Liver (tissue), 9 donors: ENCODE measurements around the gene NRAS. TPM values are rescaled to one million over a fixed set of nuclear protein-coding genes. Genes with fewer than 3 reads are reported as not detected.

ENCODE experiments used
- DNase-seq: peaks from one replicate; pipeline ENCODE4 v3.0.0-alpha.2; 2017; ENCODE audit warnings: low spot score
- H3K27ac ChIP-seq, 2 donors: one replicate each; pipeline ENCODE4 v1.7.0; 2013; ENCODE audit warnings: inconsistent platforms in 2 of 2, low read length in 2 of 2, control low read depth in 1 of 2, low read depth in 1 of 2, mild to moderate bottlenecking in 1 of 2
- H3K27me3 ChIP-seq, 4 donors: one replicate each; pipeline versions ENCODE4 v1.6.1 to v1.7.0; 2013; ENCODE audit warnings: low read length in 3 of 4, inconsistent platforms in 1 of 4, mild to moderate bottlenecking in 1 of 4, moderate library complexity in 1 of 4; ENCODE audit not compliant: control insufficient read depth in 4 of 4, insufficient read depth in 4 of 4
- H3K36me3 ChIP-seq, 4 donors: one replicate each; pipeline versions ENCODE4 v1.6.1 to v1.7.0; 2013; ENCODE audit warnings: low read length in 3 of 4, mild to moderate bottlenecking in 3 of 4, low read depth in 1 of 4, moderate library complexity in 1 of 4; ENCODE audit not compliant: control insufficient read depth in 4 of 4, insufficient read depth in 3 of 4
- H3K4me1 ChIP-seq, 4 donors: one replicate each; pipeline versions ENCODE4 v1.6.1 to v1.7.0; 2013; ENCODE audit warnings: low read length in 3 of 4, mild to moderate bottlenecking in 3 of 4, moderate library complexity in 1 of 4; ENCODE audit not compliant: control insufficient read depth in 4 of 4, insufficient read depth in 4 of 4
- H3K4me3 ChIP-seq, 3 donors: one replicate each; pipeline versions ENCODE4 v1.6.1 to v1.7.0; 2013; ENCODE audit warnings: low read length in 3 of 3, control low read depth in 1 of 3, low read depth in 1 of 3, mild to moderate bottlenecking in 1 of 3
- H3K9ac ChIP-seq, 2 donors: one replicate each; pipeline ENCODE4 v1.7.0; 2013; ENCODE audit warnings: low read length in 2 of 2, mild to moderate bottlenecking in 2 of 2, moderate library complexity in 2 of 2, control low read depth in 1 of 2, low read depth in 1 of 2
- H3K9me3 ChIP-seq, 4 donors: one replicate each; pipeline versions ENCODE4 v1.6.1 to v1.7.0; 2013; ENCODE audit warnings: low read length in 3 of 4; ENCODE audit not compliant: control insufficient read depth in 4 of 4
- EGR1 ChIP-seq, 2 donors: IDR thresholded peaks; 2 replicates each; pipeline ENCODE4 v1.6.1; 2016 to 2018; ENCODE audit warnings: antibody characterized with exemption in 2 of 2, low read depth in 2 of 2
- FOXA1 ChIP-seq: IDR thresholded peaks from 2 replicates; pipeline ENCODE4 v1.6.1; 2016; ENCODE audit warnings: antibody characterized with exemption
- FOXA2 ChIP-seq: IDR thresholded peaks from 2 replicates; pipeline ENCODE4 v1.6.1; 2016; ENCODE audit warnings: antibody characterized with exemption
- GABPA ChIP-seq, 2 donors: IDR thresholded peaks in 1 of 2; conservative IDR thresholded peaks in 1 of 2; 2 replicates each; pipeline ENCODE4 v1.6.1; 2016; ENCODE audit warnings: antibody characterized with exemption in 2 of 2, mild to moderate bottlenecking in 1 of 2, moderate library complexity in 1 of 2
- HNF4A ChIP-seq, 2 donors: conservative IDR thresholded peaks; 2 replicates each; pipeline ENCODE4 v1.6.1; 2016; ENCODE audit warnings: antibody characterized with exemption in 2 of 2, mild to moderate bottlenecking in 2 of 2
- HNF4G ChIP-seq: IDR thresholded peaks from 2 replicates; pipeline ENCODE4 v1.6.1; 2016; ENCODE audit warnings: antibody characterized with exemption
- NR2F2 ChIP-seq: IDR thresholded peaks from 2 replicates; pipeline ENCODE4 v1.6.1; 2016; ENCODE audit warnings: antibody characterized with exemption
- RXRA ChIP-seq, 2 donors: IDR thresholded peaks; 2 replicates each; pipeline ENCODE4 v1.6.1; 2017 to 2018; ENCODE audit warnings: antibody characterized with exemption in 2 of 2, mild to moderate bottlenecking in 1 of 2
- SP1 ChIP-seq: IDR thresholded peaks from 2 replicates; pipeline ENCODE4 v1.6.1; 2018; ENCODE audit warnings: antibody characterized with exemption, mild to moderate bottlenecking
- TAF1 ChIP-seq: conservative IDR thresholded peaks from 2 replicates; pipeline ENCODE4 v1.6.1; 2016; ENCODE audit warnings: antibody characterized with exemption, mild to moderate bottlenecking
- YY1 ChIP-seq: IDR thresholded peaks from 2 replicates; pipeline ENCODE4 v1.6.1; 2016; ENCODE audit warnings: antibody characterized with exemption, mild to moderate bottlenecking
- WGBS: extraction: QIAGEN DNeasy Blood & Tissue Kit; methylation state at CpG from one replicate; pipeline ENCODE4 v1.1.7; 2013; 5-methylcytosine and 5-hydroxymethylcytosine counted together
- polyA plus RNA-seq, 2 donors: library from polyadenylated mRNA; stranded (reverse) in 1 of 2; unstranded in 1 of 2; fragments of 200-250 nt in 1 of 2; fragments of >200 nt in 1 of 2; fragmentation: Nextera tagmentation in 1 of 2; extraction: Ambion mirVana in 1 of 2; gene quantifications; one replicate each; pipeline versions ENCODE4 v1.2.1 to v1.2.3, GENCODE V29; 2013 to 2015
- total RNA-seq, 2 donors: library from RNA; depleted of rRNA; stranded (reverse); fragments of >200 nt; gene quantifications; one replicate each; pipeline ENCODE4 v1.2.3, GENCODE V29; 2014
- TF ChIP-seq, protein P1 (sequence below): IDR thresholded peaks from 2 replicates; pipeline ENCODE4 v1.6.1; 2016; ENCODE audit warnings: antibody characterized with exemption, mild to moderate bottlenecking
- TF ChIP-seq, protein P2 (sequence below): IDR thresholded peaks from 2 replicates; pipeline ENCODE4 v1.6.1; 2016; ENCODE audit warnings: antibody characterized with exemption
- TF ChIP-seq, protein P3 (sequence below): fragments of 150-350 bp; IDR thresholded peaks from 2 replicates; pipeline ENCODE4 v1.5.1; 2017; ENCODE audit warnings: improper control_type of control experiment, low read depth, low read length; ENCODE audit not compliant: missing input control
- donor health status: healthy.
- donor health status: healthy.
- donor health status: healthy.
- donor health status: healthy.
- donor health status: healthy.

NRAS gene
- total and polyA plus RNA-seq, 4 donors, result 6.7 to 36.0 (median 13.4) TPM

DNA sequence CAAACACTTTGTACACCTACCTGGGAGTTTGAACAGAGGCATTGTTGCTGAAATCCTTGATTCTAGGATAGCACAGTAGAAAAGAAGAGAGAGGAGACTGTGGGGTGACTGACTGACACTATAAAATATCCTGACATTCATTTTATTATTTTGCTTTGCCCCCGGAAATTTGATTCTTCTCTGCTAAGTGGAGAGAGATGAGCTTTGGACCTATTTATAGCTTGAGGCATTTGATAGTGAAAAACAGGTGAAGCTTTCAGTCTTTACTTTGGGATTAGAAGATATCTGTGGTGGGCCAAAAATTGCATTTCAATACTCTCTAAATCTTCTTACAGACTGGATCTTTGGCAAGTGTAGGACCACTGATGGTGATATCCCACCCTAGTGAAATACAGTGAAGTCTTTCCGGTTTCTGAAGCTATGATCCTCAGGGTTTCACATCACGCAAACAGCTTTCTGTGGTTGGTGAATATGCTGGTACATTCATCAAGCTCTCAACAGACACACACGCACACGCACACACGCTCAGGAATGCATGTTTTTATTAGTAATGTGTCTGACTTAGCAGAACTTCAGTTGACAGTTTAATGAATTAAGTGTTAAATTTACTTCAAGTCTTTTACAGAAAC is 21.0 kb downstream of the NRAS start, which contains the start of gene AMPD1:
TSS of gene AMPD1 (minus strand) at position 117 of the 629 bp plus-strand sequence. CDS start at position 42, 75 bp downstream.
- TF ChIP-seq, protein P1, sequence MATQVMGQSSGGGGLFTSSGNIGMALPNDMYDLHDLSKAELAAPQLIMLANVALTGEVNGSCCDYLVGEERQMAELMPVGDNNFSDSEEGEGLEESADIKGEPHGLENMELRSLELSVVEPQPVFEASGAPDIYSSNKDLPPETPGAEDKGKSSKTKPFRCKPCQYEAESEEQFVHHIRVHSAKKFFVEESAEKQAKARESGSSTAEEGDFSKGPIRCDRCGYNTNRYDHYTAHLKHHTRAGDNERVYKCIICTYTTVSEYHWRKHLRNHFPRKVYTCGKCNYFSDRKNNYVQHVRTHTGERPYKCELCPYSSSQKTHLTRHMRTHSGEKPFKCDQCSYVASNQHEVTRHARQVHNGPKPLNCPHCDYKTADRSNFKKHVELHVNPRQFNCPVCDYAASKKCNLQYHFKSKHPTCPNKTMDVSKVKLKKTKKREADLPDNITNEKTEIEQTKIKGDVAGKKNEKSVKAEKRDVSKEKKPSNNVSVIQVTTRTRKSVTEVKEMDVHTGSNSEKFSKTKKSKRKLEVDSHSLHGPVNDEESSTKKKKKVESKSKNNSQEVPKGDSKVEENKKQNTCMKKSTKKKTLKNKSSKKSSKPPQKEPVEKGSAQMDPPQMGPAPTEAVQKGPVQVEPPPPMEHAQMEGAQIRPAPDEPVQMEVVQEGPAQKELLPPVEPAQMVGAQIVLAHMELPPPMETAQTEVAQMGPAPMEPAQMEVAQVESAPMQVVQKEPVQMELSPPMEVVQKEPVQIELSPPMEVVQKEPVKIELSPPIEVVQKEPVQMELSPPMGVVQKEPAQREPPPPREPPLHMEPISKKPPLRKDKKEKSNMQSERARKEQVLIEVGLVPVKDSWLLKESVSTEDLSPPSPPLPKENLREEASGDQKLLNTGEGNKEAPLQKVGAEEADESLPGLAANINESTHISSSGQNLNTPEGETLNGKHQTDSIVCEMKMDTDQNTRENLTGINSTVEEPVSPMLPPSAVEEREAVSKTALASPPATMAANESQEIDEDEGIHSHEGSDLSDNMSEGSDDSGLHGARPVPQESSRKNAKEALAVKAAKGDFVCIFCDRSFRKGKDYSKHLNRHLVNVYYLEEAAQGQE, result no peak
- no peak for TF ChIP-seq EGR1 (IDR thresholded peaks at IDR 0.05; ENCODE audit: low read depth in 2 of 2)
- no peak for TF ChIP-seq HNF4G
- no peak for TF ChIP-seq SP1
- no peak for TF ChIP-seq YY1
- TF ChIP-seq TAF1, result no peak
- no peak for TF ChIP-seq GABPA (IDR thresholded peaks at IDR 0.05 in 1 of 2, conservative IDR thresholded peaks at IDR 0.05 in 1 of 2)
- no peak for TF ChIP-seq FOXA1
- no peak for TF ChIP-seq NR2F2
- TF ChIP-seq FOXA2, result no peak
- TF ChIP-seq HNF4A (conservative IDR thresholded peaks at IDR 0.05), result no peak
- TF ChIP-seq, protein P2, sequence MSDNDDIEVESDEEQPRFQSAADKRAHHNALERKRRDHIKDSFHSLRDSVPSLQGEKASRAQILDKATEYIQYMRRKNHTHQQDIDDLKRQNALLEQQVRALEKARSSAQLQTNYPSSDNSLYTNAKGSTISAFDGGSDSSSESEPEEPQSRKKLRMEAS, result no peak
- TF ChIP-seq, protein P3, sequence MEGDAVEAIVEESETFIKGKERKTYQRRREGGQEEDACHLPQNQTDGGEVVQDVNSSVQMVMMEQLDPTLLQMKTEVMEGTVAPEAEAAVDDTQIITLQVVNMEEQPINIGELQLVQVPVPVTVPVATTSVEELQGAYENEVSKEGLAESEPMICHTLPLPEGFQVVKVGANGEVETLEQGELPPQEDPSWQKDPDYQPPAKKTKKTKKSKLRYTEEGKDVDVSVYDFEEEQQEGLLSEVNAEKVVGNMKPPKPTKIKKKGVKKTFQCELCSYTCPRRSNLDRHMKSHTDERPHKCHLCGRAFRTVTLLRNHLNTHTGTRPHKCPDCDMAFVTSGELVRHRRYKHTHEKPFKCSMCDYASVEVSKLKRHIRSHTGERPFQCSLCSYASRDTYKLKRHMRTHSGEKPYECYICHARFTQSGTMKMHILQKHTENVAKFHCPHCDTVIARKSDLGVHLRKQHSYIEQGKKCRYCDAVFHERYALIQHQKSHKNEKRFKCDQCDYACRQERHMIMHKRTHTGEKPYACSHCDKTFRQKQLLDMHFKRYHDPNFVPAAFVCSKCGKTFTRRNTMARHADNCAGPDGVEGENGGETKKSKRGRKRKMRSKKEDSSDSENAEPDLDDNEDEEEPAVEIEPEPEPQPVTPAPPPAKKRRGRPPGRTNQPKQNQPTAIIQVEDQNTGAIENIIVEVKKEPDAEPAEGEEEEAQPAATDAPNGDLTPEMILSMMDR, result no peak
- TF ChIP-seq RXRA (IDR thresholded peaks at IDR 0.05), result no peak
- Histone ChIP-seq H3K9me3 (no peaks in the 10 kb centered on the region), H3K27me3 (no peaks in the 10 kb centered on the region), H3K4me1 (peaks cover 2 to 12% (median 4%) of the 10 kb centered on the region in 4 donors), H3K27ac (no peak within 1 kb of the TSS), H3K4me3 (no peak within 1 kb of the TSS), H3K9ac (no peak within 1 kb of the TSS), H3K36me3 (no peaks in the 10 kb centered on the region)
- DNase-seq, result no peak
- WGBS, result 90% methylated on average over 6 of the region's 6 CpGs

DNA sequence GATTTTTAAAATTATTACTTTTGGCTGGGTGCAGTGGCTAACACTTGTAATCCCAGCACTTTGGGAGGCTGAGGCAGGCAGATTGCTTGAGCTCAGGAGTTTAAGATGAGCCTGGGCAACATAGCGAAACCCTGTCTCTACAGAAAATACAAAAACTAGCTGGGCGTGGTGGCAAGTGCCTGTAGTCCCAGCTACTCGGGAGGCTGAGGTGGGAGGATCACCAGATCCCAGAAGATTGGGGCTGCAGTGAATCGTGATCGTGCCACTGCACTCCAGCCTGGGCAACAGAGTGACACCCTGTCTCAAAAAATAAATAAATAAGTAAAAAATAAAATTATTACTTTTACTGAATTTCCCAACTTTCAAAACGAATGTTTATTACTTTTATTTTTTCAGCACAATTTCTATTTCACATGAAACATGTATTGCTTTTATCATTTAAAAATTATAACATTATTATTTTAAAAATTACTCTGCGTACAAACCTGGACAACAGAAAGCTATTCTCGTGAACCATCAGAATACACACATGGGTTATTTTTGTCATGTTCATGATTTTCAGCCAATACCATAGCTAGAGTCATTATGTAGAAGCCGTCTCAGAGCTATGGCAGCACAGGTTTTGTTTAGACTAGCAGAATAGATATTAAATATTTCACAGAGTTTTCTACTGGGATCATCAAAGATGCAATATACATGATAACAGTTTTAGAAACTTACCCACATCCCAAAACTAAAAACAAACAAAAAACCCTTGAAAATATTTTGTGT is 21.8 kb downstream of the NRAS start:
- WGBS, result 91% methylated on average over 9 of the region's 9 CpGs
- H3K36me3 ChIP-seq, result no peaks in the 10 kb centered on the region
- H3K4me1 ChIP-seq, result peaks cover 2 to 12% (median 4%) of the 10 kb centered on the region in 4 donors
- no peaks in the 10 kb centered on the region for H3K27me3 ChIP-seq
- no peak overlapping the region for H3K4me3 ChIP-seq
- no peaks in the 10 kb centered on the region for H3K9me3 ChIP-seq
- H3K27ac ChIP-seq, result no peak overlapping the region
- TF ChIP-seq SP1, result no peak
- no peak overlapping the region for H3K9ac ChIP-seq
- no peak for DNase-seq
